Right renal cortex interstitium (tissue), 3 donors: ENCODE results near the gene SLC8A3. TPM values are rescaled to one million over a fixed set of nuclear protein-coding genes. Genes with fewer than 3 reads are reported as not detected.

Source experiments
- DNase-seq, 3 donors: peaks; one replicate each; pipeline ENCODE4 v3.0.0-alpha.2; 2013; ENCODE audit warnings: low read depth in 3 of 3, low spot score in 2 of 3
- polyA plus RNA-seq, 3 donors: library from polyadenylated mRNA; unstranded; fragments of 120-200 nt; gene quantifications; one replicate each; pipeline ENCODE4 v1.2.1, GENCODE V29; 2013; ENCODE audit not compliant: insufficient read length in 3 of 3

The SLC8A3 gene
- polyA plus RNA-seq, 3 donors = 0.53 to 0.57 (median 0.54) TPM

DNA sequence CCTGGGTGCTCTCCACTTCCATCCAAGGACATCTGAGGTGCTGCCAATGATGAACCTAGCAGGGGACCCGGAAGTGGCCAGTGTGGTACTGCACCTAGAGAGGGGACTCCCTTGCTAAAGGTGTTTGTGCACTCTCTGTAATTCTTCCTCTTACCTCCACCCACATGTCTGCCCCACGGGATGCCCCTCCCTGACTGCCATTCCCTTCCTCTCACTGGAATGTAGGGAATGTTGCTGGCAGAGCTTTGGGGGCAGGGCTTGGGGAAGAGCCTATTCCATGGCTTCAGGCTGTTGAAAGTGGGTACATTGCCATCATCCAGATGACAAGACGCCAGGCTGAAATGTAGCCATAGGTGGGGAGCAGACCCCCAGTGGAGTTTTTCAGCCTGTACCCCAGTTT, 156.3 kb downstream of the SLC8A3 start:
- no peak for DNase-seq

- no peak for DNase-seq
These were observed 156.7 kb downstream of the SLC8A3 start for GRCh38 chr14:70032016-70032415.

GRCh38 chr14:70029296-70030132, 159.2 kb downstream of the SLC8A3 start:
- DNase-seq = no peak

DNA sequence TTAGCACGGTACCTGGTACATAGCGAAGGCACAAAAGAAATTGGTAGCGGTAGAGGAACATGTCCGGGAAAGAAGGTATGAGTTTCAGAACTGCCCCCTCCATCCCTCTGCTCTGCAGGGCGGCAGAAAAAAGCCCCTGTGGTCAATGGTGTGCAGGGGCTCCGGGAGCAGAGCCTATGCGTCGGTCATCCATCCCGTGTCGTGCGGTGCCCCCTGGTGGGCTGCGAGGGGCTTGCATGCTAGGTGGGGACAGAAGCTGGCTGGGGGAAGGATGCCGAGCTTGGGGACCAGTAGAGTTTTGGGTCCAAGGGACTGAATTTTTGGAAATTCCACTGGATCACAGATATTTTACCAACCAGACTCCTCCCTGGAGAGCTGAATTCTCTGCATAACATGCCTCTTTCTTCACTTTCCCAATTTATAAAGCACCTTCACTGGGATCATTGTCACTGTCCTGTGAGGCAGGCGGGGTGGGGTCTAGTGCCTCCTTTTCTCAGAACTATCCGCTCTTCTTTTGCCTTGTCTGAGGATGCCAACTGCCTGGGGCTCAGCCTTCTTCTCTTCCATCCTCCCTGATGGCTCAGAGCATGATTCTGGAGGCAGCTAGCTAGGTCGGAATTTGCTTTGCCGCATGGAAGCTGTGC, 160.8 kb downstream of the SLC8A3 start:
- DNase-seq = no peak

DNA sequence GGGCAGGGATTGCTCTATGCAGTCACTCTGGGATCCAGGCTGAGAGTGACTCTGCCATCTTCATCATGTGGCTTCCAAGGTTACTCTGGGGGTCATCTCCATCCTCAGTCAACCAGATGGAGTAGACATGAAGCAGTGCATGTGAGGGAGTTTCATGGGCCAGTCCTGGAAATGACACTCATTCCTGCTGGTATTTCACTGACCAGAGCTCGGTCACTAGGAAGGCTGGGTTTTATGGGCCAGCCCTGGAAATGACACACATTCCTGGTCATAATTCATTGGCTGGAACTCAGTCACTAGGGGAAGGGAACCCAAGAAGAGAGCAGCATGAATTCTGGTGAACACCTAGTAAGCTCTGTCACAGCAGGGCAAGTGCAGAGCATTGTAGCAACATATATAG, 164.9 kb downstream of the SLC8A3 start:
- DNase-seq = no peak

DNA sequence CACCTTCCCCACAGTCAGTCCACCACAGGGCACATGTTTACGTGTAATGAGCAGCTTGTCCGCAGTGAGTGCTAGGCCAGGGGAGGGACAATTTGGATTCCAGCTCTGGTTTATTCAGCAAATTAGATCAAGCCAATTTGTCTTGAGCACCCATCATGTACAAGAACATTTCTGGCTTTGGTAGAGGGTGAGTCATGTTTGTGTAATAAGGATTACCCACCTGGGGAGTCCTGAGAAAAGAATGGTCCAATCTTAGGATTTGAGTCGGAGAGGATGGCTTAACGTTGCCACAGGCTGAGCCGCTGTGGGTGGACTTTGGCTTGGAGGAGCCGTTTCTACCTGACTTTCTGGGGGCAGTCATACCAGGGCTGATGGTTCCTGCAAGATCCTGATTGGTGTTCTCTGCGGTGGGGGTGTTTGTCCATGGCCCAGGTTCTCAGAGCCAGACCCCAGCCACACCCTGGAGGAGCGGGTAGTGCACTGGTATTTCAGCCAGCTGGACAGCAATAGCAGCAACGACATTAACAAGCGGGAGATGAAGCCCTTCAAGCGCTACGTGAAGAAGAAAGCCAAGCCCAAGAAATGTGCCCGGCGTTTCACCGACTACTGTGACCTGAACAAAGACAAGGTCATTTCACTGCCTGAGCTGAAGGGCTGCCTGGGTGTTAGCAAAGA, 165.8 kb downstream of the SLC8A3 start:
- no peak for DNase-seq

GRCh38 chr14:70021548-70022220, 167.1 kb downstream of the SLC8A3 start:
- DNase-seq = no peak

DNA sequence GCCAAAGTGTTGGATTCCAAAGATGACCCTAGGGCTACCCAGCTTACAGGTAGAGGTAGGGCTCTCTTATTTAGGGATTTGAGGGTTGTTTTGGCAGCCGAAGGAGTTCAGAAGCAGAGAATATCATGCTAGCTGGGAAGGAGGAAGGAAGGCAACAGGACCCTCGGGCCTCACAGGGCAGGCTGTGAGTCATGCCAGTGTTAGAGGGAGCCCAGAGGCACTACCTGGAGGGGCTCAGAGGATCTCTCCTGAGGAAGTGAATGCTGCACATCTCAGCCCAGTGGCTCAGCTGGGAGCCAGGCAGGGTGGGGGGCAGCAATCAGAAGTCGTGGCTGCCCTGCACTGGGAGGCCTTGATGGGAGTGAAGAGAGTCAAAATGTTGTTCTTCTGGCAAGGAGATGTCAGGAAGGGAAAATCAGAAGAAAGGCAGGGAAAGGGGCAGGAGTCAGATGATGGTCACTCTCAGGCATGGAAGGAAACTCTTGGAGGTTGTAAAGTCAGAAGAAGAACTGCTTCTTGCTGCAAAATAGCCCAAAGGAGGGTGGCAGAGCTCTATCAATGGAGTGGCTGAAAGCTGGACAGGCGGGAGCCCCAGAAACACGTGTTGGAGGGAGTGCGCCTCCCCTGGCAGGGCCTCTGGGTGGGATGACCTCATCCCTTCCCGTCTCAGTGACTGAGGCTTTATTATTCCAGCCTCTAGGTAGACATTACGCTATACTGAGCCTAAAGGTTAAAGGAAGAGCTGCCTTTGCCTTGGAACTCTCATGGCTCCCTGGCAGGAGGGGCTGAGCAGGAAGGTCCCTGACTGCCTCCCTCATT, 168.2 kb downstream of the SLC8A3 start:
- no peak for DNase-seq

DNA sequence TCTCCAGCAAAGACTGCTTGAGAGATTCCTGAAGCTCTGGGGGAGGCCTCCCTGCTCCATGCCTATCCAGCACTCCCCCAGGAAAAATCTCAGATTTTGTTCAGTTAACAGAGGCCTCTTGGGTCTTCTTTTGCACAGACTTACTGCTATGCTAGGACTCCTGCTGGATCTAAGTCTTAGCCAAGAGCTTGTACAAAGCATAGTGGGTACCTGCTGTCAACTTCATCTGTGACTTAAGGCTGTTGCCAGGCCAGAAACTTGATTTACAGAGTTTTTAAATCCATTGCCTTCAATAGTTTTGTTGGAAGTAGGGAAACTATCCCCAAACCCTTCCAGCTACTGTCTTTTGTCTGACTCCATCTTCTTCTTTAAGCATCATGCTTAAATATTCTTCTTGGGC, 169.1 kb downstream of the SLC8A3 start:
- no peak for DNase-seq

DNA sequence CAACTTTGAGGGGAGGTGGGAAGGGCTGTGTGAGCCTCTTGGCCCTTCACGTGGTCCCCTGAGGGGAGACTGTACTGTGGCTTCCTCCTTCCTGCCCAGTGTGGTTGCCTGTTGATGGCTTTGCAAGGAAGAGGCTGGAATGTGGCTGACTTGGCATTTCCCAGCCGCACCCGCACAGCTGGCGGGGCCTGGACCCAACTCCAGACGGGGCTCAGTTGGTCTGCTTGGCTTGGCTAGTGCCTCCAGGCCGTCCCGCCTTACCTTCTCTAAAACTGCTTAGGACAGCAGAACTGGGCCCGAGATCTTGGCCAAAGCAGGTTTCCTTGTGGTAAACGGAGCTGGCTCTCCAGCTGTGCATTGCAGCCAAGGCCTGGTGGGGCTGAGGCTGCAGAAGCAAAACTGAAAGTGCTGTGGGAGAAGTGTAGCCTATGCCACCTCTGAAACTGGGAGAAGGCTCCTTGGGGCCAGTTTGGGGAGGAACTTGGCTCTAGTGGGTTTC, 170.0 kb downstream of the SLC8A3 start:
- no peak for DNase-seq

DNA sequence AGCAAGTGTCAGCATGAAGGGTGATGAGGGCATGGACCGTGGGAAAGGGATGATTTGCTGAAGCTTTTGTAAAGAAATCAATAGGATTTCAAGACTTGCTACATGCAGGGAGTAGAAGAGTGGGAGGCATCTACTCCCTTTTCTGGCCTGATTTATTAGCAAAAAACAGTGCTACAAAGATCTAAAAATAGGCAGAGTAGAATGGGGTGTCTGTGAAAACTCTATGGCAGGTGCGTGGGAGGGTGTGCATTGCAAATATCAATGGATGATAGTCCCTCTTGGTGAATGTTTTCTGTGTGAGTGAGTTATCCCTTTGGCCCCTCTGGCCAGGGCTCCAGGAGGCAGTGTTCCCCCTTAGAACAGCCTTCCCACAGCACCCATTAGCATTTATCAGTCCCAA, 170.5 kb downstream of the SLC8A3 start:
- DNase-seq = no peak

DNA sequence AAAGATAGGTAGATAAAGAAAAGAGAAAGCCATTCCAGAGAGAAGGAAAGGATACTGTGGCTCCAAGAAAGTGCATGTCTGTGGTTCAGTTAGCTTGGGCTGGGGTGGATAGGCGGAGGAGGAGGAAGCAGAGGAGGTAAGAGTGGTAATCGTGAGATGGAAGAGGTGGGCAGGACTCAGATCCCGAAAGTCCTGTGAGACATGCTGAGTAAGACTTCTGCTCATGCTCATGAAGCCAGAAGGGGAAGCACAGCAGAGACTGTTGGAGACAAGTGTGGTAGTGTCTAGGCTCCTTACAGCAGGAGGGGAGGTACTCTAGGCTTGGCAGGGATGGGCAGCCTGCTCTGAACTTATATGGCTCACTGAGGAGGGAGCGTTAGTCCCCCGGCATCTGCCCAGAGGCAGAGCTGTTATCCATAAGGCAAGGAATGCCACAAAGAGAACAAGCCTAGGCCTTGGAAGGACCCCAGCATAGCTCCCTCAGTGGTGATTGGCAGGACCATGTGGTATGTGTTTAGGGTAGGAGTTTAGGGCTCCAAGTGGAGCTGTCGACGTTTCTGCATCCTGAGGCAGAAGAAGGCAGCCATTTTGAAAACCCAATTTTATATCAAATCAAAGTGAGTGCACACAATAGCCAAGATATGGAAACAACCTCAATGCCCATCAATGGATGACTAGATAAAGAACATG, 174.2 kb downstream of the SLC8A3 start:
- DNase-seq = no peak

DNA sequence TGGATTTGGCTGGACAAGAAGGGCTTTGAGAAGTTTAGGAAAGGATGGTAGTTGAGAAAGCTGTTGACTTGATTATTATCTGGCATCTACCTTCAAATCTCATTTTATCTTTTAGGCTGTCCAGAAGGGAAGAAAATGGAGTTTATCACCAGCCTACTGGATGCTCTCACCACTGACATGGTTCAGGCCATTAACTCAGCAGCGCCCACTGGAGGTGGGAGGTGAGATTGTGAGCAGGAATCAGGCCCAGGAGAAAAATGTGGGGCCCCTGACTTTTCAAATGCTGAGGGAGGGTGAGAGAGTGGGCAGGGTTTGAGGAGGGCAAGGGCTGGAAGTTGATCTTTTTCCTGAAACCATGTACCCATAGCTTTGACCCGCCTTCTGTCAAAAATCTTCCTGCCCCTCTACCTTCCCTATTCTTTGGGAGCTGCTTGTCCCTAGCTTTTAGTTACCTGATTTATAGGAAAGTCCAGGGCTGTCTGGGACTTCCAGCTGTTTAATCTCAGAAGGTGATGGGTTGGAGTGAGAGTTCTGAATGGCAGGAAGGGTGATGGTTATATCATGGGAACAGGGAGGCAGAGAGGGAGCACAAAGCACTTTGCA, 175.4 kb downstream of the SLC8A3 start:
- DNase-seq = no peak

- DNase-seq = no peak
These were observed 177.0 kb downstream of the SLC8A3 start for GRCh38 chr14:70011708-70012107.

- DNase-seq = no peak
These were observed 177.7 kb downstream of the SLC8A3 start for GRCh38 chr14:70011098-70011497.

DNA sequence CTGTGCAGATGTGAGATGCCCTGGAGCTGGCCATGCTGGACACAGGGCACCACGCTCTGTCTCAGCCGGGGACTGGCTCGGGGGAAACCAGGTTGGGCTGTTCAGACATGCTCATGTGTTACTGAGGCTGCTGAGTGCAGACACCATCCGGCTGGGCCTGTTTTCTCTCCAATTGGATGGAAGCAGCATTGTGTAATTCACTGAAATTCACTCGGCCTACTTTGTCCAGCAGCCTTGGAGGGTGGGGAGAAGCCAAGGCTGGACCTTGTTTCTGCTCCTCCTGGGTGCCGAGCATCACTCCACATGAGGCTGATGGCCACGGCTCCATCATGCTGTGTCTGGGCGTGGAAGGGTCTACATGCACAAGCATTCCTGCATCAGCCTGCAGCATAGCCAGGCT, 178.8 kb downstream of the SLC8A3 start:
- DNase-seq = no peak

GRCh38 chr14:70008284-70009262, 180.2 kb downstream of the SLC8A3 start:
- no peak for DNase-seq

DNA sequence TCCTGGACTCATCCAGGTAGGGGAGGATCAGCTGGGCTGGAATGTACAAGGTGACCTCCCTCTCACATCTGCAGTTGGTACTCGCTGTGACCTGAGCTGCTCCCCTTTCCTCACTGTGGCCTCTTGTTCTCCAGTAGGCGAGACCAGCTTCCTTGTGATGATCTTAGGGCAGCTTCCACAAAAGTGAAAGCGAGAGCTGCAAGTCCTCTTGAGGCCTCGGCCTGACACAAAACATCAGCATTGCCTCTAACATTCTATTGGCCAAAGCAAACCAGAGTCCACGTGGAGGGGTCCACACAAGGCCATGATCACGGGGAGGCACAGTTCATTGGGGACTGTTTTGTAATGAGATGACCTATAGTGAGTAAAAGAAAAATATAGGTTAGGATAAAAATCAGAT, 182.1 kb downstream of the SLC8A3 start:
- no peak for DNase-seq
